SHP77 treated with DMSO at 0.1 percent for 48 hours (cell line): ENCODE results near the gene CACNA1E.

Experiments used
- DNase-seq: peaks from one replicate; lab custom pipeline; 2025; lab: John Stamatoyannopoulos, UW

The CACNA1E gene

DNA sequence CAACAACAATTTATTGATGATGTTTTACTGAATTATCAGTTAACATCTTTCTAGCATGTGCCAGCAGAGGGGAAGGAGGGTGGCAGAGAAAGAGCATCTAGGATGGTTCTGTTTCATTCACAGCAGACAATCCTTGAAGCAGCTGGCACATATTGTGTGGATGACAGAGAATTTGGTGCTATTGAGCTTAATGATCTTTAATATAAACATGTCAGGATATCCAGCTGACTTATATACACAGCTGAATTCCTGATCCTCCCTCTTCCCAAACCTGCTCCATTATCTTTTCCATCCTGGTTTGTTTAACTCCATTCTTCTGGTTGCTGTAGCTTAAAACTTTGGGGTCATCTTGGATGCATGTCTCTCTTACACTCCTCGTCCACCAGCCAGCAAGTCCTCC lies 218.6 kb downstream of the CACNA1E start:
- DNase-seq, result no peak

DNA sequence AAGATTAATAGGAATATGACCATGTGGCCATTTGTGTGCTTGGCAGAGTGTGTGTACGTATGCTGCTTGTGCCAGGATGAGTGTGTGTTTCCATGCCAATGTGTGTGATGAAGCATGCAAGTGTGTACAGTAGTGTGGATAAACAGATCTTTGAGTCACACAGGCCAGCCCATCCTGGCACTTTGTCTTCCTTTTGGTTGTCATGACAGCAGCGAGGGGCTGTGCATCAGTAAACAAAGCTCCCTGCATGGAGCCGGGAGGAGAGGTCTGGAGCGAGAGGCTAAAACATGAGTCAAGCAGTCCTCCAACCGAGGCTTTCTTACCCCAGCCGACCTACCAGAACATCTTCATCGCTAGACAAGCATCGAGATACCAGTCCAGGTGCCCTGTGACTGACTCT lies 221.2 kb downstream of the CACNA1E start:
- DNase-seq, result no peak

DNA sequence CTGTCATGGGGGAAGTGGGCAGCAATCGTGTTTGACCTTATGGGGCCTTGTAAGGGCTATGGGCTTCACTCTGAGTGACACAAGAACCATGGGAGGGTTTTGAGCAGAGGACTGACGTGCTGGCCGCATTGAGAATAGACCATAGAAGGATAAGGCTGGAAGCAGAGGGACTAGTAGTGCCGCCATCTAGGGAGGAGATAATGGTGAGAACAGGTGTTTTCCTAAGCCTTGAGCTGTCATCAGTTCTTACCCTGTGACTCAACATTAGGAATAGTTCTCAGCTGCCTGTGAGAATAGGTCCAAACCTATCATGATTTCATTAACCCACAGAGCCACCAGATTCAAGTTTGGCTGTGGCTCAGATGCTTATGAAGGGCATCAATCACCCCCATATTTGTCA lies 228.5 kb downstream of the CACNA1E start:
- DNase-seq, result no peak

DNA sequence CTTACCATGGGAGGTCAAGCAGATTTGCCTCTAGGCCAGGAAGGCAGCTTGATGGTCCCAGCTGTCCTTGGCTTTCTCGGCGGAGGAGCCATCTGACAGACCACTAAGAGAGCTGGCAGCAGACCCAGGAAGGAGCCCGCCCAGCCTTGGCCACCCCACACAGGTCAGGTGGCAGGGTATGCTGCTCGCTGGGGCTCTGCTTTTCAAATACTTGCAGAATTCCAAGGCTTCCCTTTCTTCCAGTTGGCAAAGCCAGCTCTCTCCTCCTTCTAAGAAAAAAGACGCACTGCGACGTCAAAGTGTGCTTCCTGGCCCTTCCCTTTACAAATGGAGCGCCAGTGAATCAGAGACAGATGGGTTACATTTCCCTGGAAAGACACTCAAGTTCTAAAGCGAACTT lies 229.4 kb downstream of the CACNA1E start:
- no peak for DNase-seq

DNA sequence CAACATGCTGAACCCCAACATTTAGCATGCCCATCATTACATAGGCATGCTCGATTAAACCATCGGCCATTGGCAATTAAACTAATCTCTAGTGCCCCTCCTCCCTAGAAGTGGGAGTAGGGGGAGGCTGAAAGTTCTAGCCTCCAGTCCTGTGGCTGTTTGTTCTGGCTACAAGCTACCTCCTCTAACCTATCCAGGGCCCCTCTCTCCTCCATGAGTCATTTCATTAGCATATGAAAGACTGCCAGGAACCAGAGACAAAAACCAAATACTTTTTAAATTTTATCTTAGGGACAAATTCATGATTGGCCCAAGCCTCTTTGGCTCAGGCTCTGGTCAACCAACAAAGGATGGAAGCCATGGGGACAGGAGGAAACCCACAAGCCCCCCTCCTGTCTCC lies 231.1 kb downstream of the CACNA1E start:
- no peak for DNase-seq

DNA sequence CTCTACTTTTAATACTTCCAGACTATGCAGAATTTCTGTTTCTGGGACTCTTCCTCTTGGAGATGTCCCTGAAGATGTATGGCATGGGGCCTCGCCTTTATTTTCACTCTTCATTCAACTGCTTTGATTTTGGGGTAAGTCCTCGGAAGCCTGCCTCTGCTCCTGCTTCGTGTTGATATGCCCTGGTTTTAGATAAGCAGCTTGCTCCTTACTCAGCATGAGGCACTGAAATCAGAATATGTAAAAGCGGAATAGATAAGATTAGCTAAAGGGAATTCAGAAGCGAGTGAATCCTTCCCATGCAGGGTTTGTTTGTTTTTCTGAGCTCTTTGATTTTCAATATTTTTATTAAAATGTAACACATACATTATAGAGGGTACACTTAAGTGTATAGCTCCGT lies 234.7 kb downstream of the CACNA1E start:
- DNase-seq, result no peak

DNA sequence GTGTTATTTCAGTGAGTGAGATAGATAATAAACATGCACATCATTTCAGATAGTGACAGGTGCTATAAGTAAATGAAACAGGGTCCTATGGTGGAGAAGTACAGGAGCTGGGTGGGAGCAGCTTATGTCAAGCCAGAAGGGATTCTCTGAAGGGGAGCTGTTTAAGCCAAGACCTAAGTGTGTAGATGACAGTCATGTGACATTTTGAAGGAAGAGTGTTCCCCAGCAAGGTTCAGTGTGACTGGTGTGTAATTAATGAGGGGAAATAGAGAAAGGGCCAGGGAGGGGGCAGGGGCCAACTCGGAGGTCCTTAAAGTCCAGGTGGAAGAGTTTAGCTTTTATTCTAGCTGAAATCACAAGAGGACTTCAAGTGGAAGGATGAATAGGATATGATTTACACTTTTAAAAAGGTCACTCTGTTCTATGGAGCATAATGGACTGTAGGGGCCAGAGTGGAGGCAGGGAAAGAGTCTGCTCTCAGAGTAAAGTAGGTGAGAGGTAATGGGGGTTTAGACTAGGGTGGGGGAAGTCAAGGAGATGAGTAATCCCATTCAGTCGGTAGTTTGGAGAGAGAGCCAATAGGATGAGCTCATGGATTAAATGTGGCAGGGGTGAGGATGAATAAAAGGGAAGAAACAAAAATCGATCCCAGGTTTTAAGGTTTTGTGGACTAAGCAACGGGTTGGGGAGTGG lies 243.1 kb downstream of the CACNA1E start:
- no peak for DNase-seq

DNA sequence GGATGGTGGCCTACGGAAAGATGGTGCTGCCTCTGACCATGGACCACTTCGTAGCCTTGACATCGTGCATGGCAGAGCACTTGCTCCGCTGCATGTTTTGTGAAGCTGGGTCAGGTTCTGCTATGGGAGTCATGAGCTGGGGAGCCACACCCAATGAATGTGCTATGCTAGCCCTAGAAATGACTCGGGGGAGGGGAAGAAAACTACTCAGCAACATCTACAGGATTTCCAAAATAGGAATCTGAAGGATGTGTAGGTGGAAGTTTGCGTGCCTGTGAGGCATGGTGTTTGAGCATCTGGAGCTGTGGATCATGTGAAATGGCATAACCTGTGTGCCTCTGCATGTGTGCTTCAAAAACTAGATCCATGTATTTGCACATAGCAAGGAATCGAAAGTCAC lies 247.3 kb downstream of the CACNA1E start:
- no peak for DNase-seq

DNA sequence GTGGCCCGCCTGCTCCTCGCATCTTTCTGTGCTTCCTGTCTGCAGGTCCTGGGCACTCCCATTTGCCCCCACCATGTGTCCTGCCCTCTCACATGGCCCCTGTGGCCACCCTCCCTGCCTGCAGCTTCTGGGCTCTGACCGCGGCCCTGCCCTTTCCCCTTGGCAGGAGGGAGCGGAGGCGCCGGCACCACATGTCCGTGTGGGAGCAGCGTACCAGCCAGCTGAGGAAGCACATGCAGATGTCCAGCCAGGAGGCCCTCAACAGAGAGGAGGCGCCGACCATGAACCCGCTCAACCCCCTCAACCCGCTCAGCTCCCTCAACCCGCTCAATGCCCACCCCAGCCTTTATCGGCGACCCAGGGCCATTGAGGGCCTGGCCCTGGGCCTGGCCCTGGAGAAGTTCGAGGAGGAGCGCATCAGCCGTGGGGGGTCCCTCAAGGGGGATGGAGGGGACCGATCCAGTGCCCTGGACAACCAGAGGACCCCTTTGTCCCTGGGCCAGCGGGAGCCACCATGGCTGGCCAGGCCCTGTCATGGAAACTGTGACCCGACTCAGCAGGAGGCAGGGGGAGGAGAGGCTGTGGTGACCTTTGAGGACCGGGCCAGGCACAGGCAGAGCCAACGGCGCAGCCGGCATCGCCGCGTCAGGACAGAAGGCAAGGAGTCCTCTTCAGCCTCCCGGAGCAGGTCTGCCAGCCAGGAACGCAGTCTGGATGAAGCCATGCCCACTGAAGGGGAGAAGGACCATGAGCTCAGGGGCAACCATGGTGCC lies 249.1 kb downstream of the CACNA1E start:
- DNase-seq, result no peak

DNA sequence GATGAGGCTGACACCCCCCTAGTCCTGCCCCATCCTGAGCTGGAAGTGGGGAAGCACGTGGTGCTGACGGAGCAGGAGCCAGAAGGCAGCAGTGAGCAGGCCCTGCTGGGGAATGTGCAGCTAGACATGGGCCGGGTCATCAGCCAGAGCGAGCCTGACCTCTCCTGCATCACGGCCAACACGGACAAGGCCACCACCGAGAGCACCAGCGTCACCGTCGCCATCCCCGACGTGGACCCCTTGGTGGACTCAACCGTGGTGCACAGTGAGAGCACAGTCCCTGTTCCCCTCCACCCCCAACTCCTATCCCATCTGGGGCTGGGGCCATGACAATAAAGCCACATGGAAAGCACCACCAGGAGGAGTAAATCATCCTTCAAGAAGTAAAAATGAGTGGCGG lies 250.2 kb downstream of the CACNA1E start:
- DNase-seq, result no peak

DNA sequence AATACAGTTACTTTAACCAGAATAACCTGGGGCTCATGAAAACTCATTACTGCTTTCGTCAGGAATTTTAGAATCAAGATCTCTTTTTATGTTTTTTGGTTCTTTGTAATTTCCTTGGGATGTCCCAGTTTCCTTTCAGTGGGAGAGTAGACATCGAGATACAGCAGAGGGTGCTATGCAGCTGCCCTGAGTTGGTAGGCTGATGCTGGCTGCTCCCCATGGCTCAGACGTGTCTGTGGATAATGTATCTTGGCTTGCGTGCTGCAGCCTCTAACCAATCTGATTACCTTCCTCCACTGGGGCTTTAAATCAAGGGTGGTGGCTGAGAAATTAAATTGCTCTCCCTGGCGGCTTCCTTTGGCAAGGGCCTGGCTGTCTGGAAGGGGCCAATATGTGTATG lies 253.7 kb downstream of the CACNA1E start:
- DNase-seq, result no peak

DNA sequence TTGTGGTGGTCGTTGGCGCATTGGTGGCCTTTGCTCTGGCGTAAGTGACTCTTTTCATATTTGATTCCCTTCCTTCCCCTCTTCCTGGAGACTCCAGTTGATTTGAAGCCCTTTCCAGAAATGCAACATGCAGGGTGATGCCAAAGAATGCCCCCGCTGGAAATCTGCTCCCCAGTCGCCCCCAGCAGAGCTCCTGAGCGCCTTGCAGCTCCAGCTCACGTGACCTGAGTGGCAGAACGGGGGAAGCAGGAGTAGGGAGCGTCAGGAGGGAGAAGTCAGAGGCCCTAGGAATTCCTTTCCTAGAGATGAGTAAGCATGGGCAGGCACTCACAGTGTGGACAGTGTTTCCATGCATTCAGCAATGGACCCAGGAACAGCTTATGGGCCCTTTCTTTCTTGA lies 255.9 kb downstream of the CACNA1E start:
- no peak for DNase-seq

DNA sequence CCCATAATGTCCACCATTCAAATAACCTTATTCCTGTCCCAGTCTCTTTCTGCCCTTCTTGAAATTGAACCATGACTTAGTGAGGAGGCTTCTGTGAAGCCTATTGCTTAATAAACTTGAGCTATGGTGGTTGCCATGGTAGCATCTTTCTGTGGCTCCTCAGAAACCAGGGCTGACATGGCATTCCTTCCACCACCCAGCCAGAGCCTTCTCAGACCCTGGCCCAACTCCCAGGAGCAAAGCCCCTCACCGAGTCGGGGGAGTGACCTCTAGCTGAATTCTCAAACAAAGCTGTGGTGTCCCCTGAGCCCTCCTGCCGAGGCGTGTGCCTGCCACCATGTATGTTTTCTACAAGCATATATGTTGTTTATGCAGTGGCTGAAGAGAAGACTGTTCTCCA lies 259.1 kb downstream of the CACNA1E start:
- no peak for DNase-seq

DNA sequence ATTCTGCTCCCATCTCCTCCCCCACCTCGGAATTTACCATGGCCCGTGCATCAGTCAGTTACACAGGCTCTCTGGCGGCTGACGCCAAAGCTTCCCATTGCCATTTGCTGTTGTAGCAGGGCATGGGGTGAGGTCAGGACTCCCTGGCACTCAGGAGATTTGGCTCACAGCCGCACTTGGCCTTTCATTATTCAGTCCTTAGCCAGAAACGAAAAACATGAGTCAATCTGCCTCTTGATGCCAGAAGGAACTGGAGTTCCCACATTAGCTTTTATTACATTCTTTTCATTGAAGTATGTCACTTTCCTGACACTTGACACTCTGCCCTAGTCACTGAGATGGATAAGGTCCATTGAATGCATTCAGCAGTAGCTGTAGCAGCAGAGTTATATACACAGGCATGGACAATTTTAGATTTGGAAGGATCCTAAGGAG lies 260.6 kb downstream of the CACNA1E start:
- no peak for DNase-seq

DNA sequence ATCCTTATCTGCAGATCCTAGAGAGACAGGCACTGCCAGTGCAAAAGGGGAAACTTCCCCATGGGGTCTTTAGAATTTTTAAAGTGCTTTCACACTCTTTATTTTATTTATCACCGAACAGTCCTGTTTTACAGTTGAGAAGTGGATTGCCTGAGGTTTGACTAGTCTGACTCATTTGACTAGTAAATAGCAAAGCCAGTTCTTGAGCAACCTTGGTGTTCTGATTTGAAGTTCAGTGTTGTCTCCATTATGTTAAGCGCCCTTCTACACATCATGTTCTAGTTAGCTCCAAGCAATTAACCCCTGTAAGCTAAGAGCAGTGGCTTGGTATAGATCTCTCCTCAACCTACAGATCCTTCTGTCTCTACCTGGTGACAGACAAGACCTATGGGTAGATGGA lies 262.9 kb downstream of the CACNA1E start:
- no peak for DNase-seq

DNA sequence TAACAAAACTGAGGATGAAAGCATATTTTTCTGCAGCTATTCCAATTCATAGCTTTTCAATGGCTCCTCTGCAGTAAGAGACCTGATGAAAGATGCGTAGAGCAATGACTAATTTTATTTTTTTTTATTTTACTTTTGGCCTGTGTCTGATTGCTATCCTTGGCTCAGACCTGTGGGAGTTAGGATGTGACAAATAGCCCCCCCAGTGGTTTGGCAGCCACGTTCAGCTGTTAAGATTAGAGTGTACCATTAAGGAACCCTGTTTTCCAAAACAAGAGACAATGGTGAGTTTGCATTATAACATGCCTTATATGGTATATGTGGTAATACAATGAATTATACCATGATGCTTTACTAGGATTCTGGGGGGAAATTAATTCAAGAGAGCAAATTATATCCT lies 264.7 kb downstream of the CACNA1E start:
- no peak for DNase-seq

DNA sequence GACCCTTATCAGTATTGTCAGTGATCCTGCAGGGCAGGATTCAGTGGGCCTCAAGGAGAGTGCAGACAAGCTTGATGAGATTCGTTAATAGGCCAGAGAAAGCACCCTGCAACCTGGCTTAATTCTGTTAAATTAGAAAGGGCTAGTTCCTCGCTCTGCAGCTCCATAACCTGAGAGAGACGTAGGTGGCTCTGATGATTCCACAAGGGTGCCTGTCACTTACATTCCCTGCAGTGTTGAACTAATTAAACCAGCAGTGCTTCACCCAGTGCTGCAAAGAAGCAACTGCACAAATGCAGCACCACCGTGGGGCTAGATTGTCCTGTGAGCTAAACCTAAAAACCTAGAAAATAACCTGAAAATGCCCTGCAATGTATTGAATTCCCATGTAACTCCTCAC lies 270.8 kb downstream of the CACNA1E start:
- DNase-seq, result no peak

DNA sequence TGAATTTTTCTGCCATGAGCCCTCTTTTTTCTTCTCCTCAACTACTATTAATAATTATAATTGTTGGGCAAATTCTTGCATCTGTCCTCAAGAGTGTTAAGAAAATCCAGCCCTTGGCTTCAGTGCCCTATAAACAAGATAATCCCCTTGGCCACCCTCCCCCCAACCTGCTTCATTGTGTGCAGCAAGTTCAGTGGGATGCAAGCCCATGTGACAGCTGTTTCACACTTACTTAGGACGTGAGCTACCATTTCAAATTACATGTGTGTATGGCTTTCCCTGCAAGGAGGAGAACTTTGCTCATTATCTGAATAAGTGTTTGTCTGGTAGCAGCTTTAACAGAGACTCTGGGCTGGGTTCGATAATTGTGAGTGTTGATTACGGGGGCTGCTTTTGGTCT lies 276.2 kb downstream of the CACNA1E start:
- no peak for DNase-seq

DNA sequence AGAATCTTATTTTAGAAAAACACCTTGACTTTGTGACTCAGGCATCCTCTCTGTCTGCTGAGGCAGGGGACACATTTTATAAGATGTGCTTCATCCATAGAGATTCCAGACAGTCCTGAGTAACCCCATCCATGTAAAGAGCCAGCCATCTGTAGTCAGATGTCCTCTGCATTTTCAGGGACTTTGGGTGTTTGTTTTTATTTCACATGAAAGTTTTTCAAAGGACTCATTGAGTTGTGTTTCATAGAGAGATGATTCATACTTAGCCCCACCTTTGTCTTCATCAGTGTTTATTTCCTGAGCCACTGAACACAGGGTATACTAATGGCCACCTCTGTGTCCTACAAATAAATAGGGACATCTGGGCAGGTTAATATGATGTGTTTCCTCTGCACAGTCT lies 280.4 kb downstream of the CACNA1E start:
- no peak for DNase-seq

DNA sequence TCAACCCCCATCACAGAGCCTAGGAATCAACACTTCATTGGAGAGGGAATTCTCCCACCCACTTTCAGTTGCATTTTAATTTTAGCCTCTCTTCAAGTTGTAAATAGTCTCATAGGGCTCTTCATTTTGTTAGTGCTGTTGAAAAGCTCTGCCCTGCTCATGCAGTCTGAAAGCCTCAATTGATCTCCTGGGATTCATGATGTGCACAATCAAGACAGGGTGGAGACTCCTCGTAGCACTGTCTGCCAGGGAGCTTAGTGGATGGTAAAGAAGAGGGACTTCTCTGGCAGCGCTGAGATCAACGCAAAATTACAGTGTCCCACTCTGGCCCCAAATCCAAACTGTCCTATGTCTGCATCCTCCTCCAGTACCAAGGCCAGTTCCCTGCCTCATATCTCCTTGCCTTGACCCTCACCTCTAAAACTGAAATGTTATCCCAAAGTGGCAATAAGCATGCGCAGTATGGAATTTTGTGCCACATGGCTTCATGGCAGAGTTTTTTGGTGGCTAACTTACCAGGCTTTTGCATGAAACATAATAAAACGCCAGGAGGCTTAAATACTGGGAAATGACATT lies 282.2 kb downstream of the CACNA1E start:
- DNase-seq, result no peak

DNA sequence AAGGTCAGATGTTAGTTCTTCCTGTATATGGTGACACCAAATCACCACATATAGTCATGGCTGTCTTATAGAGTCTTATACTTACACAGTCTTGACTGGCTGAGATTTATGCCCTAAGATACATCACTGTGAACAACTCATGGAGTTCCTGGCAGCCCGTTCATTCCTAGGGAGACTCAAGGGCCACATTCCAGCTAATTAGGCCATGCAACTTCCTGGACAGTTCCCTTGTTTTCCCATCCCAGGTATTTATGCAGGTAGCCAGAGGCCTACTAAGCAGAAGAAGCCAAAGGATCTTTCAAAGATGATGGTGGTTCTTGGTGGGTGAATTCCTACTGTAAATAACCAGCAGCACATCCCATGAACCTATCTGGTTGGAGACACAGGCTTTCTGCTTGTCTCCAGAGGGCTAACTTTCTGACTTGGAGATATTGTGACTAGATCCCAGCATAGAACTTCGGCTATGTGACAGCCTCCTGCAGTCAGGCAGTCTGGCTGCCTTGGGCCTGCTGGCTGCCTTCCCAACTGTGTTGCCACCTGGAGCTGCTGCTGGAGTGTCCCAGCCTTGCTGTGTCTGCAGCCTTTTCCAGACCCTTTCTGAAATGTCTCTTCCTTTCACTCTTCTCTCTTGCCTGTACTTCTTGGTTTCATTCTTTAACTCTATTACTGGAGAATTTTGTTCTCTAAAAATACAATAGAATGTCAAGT lies 283.8 kb downstream of the CACNA1E start:
- DNase-seq, result no peak

DNA sequence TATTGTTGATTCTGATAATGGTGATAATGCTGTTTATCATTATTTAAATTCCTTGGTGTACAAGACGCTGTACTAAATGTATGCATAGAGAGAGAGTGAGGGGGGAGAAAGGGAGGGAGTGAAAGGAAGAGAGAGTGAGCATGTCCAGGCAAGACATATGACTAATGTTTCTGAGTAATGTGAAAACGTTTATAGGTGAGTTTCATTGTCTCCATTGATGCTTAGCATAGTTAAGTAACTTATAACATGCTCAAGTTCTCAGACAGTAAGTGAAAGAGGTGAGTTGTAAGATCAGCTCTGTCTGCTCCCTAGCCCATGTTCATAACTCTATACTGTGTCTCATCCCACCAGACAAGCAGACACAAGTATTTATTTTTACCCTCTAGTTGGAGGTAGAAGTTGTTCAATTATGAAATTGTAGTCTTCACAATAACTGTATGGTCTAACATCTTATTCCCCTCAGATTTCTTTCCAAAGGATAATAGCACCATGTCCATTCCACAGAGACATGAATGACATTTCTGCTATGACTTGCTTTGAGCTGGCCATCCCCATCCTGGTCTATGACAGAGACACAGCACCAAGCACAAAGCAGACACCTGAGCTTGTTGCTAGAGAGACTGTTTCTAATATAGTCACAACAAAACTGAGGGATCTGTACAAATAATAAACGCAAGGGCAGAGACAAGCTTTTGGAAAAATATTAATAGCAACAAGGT lies 285.1 kb downstream of the CACNA1E start:
- DNase-seq, result no peak
